Measurements from ENCODE around the gene MLYCD. TPM values are rescaled to one million over a fixed set of nuclear protein-coding genes. Genes with fewer than 3 reads are reported as not detected.

The MLYCD gene
- polyA plus RNA-seq (ENCODE audit: insufficient read length), result 5.3 TPM
- long read RNA-seq, donor 1, full-length matches to known transcripts, result 12 of 12 reads
- long read RNA-seq, donor 1, partial matches to known transcripts, result 0 of 12 reads
- long read RNA-seq, donor 1, other reads (novel, unspliced or antisense), result 0 of 12 reads
- long read RNA-seq, donor 2, full-length matches to known transcripts, result 9 of 9 reads
- long read RNA-seq, donor 2, partial matches to known transcripts, result 0 of 9 reads
- long read RNA-seq, donor 2, other reads (novel, unspliced or antisense), result 0 of 9 reads
- long read RNA-seq, donor 3, full-length matches to known transcripts, result 4 of 4 reads
- long read RNA-seq, donor 3, partial matches to known transcripts, result 0 of 4 reads
- long read RNA-seq, donor 3, other reads (novel, unspliced or antisense), result 0 of 4 reads
- long read RNA-seq, donor 4, full-length matches to known transcripts, result 5 of 5 reads
- long read RNA-seq, donor 4, partial matches to known transcripts, result 0 of 5 reads
- long read RNA-seq, donor 4, other reads (novel, unspliced or antisense), result 0 of 5 reads
- long read RNA-seq, donor 5, full-length matches to known transcripts, result 15 of 15 reads
- long read RNA-seq, donor 5, partial matches to known transcripts, result 0 of 15 reads
- long read RNA-seq, donor 5, other reads (novel, unspliced or antisense), result 0 of 15 reads
- long read RNA-seq, donor 6, full-length matches to known transcripts, result 9 of 9 reads
- long read RNA-seq, donor 6, partial matches to known transcripts, result 0 of 9 reads
- long read RNA-seq, donor 6, other reads (novel, unspliced or antisense), result 0 of 9 reads
- long read RNA-seq, donor 7, full-length matches to known transcripts, result 14 of 14 reads
- long read RNA-seq, donor 7, partial matches to known transcripts, result 0 of 14 reads
- long read RNA-seq, donor 7, other reads (novel, unspliced or antisense), result 0 of 14 reads
- long read RNA-seq, donor 8, full-length matches to known transcripts, result 4 of 4 reads
- long read RNA-seq, donor 8, partial matches to known transcripts, result 0 of 4 reads
- long read RNA-seq, donor 8, other reads (novel, unspliced or antisense), result 0 of 4 reads

DNA sequence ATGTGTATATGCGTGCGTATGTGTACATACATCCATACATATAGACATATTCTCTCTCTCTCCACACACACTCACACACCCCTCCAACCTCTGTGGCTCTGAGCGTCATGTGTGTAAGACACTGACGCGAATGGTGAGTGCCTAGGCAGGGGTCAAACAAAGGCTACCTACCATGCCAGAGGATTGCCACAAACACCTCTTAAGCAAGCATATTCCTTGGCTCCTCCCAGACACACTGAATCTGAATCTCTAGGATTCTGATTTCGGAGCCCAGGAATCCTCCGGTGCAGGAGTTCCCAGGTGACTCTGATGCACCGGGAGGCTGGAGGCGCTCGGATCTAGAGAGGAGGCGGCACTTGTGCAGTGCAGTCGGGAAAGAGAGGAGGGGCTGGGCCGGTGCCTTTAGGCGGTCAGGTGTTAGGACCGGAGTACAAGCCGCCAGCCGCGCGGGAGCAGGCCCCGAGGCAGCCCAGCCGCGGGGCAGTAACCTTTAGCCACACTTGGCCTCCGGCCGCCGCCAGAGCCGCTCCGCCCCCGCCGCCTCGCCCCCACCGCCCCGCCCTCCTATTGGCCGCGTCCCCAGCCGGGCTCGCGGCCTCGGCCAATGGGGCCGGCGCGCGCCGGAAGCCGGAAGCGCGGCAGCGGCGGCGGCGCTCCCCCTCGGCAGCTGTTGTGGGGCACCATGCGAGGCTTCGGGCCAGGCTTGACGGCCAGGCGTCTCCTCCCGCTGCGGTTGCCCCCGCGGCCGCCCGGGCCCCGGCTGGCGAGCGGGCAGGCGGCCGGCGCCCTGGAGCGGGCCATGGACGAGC lies at the start of gene MLYCD:
MLYCD (plus strand) TSS at position 653 of the 809 bp plus-strand sequence; CDS start at position 683, 30 bp downstream.
- DNase-seq, result peak; percentile 62

DNA sequence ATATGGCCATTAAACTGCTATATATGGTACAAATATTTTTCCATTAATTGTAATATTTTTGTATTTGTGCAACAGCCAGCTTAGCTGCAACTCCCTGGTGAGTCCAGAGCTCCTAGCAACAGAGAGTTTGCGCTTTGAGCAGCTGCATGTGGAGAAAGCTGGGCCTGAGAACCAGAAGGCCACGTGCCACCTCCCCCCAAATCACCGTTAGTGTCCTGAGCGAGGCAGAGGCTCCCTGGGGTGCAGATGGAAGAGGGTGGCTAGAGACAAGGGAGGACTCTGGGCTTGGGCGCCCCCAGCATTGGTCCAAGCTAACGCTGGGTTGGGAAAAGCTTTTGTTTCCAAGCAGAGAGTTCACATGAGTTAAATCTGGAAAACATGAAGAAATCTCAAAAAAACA lies 49.5 kb upstream of the MLYCD start:
- no peak for DNase-seq

DNA sequence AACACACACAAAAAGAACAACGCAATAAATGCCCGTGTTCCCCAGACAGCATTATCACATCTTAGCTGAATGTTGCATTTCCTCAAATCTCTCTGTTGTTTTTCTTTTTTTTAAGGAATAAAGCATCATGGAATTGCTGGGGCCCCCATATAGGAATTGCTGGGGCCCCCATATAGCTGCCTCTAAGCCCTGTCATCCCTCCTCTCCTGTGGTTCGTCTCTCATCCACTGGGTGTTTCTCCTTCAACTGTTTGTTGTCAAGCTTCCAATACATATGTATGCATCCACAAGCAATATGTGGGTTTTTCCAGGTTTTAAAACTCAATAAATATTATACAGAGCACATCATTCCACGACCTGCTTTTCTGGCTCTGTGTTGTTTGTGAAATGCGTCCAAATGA lies 48.0 kb upstream of the MLYCD start:
- no peak for DNase-seq

DNA sequence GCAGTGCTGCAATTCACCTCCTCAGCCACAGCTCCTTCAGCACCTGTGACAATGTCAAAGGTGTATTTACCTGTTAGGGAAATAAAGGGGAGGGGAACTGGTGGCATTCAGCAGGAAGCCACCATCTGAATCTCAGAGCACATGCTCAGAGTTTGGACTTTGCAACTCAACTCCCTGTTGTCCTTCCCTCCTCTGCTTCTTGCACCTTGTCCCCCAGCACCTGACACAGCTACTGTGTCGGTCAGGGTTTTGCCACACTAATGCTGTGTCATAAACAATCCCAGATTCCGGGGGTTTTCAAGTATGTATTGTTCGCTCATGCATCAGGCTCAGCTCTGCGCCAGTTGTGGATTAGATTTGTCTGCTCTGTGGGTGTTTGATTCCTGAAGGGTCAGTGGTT lies 47.4 kb upstream of the MLYCD start:
- no peak for DNase-seq

DNA sequence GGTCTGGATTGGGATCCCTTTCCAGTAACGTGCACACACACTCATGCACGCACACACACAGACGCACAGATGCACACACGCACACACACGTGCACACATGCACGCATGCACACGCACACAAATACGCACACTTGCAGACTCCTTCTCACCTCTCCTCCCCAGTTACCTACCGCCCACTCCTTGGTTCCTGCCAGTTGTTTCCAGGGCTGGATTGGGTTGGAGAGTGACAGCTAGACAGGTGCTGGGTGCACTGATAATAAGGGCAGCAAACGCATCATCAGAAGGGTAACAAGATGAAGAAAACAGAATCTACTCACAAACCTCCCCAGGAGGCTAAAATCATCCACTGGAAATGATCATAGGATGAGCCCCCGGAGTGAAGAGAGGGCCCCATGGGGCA lies 46.1 kb upstream of the MLYCD start:
- no peak for DNase-seq

DNA sequence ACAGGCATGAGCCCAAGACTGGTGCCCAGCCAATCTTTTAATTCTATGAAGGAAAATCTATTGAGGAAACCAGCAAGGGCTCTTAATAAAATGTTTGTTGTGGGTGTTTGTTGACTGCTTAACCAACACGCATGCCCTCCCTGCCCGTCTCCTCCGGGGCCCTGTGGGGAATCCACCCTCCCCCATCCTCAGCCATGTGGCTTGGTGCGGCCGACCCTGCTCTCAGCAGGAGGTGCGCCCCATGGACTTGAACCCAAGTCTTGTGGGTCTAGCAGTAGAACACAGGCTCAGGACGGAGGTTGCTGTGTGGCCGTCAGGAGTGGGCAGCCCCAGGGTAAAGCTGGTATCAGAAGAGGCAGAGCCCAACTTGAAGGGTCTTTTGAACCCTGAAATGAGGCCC lies 45.1 kb upstream of the MLYCD start:
- no peak for DNase-seq

DNA sequence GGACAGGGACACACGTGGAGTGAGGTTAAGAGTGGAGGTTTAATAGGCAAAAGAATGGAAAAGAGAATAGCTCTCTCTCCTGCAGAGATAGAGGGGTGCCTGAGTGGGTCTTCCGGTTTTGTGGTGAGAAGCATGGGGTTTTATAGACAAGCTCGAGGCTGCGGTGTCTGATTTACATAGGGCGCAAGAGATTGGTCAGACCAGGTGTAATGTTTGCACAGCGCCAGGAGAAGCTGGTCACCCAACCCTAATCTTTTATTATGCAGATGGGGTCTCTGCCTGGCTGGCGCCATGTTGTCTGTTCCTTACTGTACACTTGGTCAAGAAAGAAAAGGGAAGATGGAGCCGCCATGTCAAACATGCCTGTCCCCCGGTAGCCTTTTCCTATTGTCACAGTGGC lies 44.5 kb upstream of the MLYCD start:
- no peak for DNase-seq

DNA sequence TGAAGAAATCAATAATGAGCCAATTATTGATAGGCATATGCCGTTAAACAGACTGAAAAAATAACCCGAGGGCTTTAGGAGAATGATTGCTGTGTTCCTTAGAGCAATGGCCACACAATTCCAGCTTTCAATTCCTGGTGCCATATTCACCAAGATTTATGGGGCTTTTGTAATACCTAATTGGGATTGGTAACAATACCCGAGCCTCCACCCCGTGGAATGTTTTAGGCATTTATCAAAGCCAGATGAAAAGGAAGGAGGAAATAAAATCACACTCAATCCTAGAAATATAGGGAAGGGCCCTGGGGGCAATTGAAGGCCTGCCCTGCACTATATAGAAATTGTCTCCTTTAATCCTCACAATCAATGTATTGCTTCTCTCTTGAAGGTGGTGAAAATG lies 42.1 kb upstream of the MLYCD start:
- DNase-seq, result no peak

DNA sequence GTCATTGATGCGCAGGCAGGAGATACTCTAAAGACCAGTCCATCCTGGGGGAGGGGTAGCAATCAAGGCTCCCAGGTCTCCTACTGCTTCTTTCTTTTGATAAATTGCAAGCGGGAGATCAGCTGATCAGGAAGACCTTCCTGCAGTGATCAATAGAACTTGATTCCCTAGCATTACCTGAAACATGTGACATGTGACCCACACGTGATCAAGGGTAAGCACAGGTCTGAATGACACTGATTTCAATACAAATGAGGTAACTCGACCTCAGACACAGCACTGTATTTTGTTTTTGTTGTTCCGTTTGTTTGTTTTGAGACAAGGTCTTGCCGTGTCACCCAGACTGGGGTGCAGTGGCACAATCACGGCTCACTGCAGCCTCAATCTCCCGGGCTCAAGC lies 39.6 kb upstream of the MLYCD start:
- no peak for DNase-seq

DNA sequence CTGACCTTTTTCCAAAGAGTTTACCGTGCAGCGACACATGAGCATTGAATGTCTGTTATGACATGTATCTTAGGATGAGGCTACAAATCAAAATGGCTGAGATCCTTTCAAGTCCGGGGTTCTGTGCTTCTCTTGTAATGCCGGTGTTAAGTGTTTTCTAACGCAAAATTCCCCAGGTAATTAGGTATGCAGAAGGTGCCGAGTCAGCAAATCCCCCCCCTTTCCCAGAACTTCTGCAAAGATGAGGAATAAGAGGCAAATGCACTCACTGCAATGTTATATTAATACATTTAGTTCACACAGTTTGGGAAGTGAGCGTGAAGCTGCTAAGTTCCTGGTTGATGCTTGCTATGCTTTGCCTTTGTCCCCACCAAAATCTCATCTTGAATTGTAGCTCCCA lies 36.3 kb upstream of the MLYCD start:
- no peak for DNase-seq

DNA sequence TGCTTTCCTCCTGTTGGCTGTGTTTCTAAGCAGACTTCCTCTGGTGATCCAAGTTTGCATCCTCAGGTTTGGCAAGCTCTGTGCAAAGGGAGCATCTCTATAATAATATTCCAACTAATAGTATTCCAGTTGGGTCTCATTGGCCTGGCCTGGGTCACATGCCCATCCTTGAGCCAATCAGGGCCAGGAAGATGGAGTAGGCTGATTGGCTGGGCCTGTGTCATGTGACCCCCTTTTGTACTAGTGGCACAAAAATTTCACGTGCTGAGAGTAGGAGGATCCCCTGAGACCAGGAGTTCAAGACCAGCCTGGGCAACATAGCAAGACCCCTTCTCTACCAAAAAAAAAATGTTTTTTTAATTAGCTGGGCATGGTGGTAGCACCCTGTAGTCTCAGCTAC lies 35.2 kb upstream of the MLYCD start:
- DNase-seq, result no peak

DNA sequence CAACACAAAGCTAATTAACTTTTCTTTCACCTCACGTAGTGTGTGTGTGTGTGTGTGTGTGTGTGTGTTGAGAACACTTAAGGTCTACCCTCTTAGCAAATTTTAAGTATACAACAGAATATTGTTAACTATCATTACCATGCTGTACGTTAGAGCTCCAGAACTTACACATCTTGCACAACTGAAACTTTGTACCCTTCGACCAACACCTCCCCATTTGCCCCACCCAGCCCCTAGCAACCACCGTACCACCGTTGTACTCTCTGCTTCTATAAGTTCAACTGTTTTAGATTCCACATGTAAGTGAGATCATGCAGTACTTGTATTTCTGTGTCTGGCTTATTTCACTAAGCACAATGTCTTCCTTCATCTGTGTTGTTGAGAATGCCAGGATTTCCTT lies 28.1 kb upstream of the MLYCD start:
- DNase-seq, result no peak

DNA sequence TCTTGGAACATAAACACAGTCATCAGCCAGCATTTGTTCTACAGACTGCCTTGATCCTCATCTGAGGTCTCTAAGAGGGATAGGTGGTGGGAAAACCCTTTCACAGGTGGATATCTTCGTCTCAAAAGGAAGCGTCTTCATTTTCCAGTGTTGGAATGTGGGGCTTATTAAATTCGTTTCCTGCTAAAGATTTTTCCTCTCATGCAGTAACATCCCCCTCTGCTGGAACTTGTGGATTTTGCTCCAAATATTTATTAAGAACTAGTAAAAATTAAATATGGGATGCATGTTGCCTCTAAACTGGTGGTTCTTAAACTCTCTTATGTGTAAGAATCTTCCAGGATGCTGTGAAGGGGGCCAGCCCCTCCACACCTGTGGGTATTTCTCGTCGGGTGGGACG lies 20.1 kb upstream of the MLYCD start:
- peak; percentile 41 for DNase-seq

DNA sequence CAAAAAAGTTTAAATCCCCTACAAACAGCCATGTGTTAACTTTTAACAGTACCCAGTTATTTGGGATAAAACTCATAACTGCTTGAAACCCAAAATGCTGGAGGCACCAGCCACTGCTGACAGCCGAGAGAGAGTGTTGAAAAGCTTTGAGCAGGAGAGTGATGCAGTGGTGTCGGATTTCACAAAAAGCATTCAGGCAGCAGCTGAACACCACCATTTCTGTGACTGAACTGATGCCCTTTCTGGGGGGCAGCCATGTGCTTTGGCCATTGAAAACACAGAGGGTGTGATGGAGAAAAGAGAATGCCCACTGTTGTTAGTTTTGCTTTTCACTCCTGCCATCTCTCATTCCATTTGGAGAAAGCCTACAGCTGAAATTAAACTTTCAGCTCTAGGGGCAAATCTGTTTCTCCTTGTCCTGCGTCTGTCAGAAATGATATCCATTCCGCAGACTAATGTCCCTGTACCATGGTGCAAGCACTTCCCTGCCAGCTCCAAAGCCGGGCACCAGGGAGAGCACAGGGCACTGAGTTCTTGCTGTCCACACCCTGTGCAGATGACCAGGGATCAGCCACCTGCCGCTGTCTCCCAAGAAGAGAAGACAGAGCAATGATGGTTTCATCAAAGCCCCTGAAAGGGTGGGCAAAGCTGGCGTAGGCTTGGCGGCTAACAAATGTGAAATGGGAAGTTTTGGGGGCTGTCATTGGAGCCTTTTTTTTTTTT lies 16.6 kb upstream of the MLYCD start:
- DNase-seq, result no peak

DNA sequence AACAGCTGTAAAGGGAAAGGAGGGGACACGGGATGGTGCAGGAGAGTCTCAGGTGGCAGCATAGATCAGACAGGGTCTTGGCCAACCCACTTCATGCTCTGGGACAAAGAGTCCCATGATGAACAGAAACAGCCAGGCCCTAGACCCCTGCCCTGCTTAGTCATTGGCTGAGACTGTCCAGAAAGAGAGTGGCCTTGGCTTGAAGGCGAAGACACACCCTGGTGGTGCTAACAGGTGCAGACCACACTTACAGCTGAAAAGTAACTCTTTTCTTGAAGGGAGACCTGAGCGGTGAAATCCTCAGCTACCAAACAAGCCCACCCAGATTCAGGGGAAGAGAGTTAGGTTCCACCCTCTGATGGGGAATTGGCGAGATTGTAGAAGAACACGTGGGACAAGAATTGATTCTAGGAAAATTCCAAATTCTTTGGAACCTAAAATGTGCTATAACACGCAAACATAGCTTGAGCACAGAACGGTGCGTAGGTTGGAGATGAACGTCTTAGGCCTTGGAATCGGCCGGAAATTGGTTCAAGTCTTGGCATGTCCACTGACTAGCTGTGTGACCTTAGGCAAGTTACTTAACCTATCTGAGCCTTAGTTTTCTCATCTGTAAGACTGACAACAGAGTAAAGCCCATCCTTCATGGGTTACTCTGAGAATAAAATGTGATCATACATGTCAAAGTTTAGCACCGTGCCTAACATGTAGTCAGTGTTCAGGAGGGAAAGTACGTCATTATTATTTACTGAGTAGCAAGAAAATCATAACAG lies 12.5 kb upstream of the MLYCD start:
- no peak for DNase-seq

DNA sequence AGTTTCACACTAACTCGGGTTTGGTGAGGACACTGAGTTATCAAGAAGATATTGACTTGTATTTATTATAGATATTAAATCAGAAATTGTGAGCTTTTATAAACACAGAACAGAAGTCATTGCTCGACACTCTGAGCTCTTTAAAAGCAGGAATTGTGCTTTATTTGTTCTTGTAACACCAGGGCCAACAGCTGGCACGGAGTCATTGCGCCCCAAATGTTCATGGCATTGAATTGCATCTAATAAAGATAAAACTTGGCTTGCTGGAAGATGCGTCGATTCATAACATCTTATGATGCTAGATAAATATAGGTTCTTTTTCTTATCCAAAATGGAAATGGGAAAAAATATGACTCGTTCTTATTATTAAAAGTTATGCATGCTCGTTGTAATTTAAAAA lies 11.8 kb upstream of the MLYCD start:
- no peak for DNase-seq

DNA sequence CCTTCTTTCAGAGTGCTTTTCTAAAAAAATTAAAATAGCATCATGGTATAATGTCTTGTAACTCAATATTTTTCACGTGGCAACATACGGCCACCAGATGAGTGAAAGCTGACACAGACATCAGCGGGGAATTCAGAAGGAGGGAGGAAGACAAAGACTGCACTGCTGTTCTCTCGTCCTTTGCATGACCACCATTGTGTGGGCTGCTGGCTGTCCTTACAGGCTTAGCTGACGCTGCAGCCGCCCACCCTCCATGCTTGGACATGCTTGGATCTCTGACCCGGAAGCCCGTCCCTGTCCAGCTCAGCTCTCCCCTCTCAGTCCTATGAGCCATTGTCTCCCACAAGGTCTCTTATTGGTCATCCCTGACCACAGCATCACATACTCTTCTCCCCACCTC lies 11.4 kb upstream of the MLYCD start:
- DNase-seq, result no peak

DNA sequence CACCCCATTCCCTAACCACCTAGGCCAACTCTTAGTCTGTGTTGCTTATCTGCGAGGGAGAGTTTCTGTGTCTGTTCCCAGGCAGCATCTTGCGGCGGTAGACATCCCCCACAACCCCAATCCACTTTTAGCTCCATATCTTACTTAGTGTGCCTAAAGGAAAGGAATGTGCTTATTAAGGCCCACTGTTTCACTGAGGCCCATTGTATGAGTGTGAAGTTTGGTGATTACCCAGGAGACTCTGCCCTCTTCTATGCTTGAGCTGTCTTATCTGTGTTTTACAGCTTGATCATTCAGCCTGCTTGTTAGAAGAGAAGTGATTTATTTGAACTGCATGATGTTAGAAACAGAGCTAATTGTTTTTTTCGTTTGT lies 10.3 kb upstream of the MLYCD start:
- DNase-seq, result no peak

DNA sequence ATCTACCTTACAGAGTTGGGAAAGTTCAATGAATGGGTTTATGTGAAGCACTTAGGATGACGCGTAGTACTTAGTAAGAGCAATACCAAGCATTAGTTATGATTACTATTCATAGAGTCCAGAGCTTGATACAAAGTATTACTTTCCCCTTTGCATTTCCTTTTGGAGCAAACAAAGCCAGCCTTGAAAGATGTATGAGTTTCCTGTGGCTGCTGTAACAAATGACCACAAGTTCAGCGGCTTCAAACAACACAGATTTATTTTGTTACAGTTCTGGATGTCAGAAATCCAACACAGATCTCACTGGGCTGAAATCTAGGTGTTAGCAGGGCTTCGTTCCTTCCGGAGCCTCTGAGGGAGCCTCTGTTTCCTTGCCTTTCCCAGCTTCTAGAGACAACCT lies 8.6 kb upstream of the MLYCD start:
- no peak for DNase-seq

DNA sequence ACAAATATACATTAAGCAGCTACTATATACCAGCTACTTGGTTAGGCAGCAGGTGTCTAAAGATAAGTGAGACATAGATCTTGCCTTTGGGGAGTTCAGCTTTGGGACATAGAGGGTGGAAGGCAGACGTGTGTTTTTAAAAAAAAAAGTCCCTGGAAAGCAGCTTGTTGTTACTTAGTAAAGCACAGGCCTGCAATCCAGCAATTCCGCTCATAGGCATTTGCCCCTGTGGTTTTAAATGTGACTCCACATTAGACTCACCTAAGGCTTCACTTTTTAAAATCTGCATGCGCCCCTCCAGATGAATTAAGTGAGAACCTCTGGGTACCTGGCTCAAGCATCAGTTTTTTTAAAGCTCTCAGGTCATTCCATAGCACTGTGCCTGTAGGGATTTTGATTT lies 7.2 kb upstream of the MLYCD start:
- no peak for DNase-seq

DNA sequence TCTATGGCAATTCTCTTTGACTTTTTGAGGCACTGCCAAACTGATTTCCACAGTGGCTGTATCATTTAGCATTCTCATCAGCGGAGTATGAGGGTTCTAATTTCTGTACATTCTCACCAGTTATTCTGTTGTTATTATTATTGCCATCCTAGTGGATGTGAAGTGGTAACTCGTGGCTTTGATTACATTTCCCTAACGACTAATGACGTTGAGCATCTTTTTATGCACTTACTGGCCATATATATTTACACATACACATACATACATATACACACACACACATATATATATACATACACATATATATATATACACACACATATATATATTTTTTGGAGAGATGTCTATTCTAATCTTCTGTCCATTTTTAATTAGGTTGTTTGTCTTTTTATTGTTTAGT lies 3.7 kb upstream of the MLYCD start:
- no peak for DNase-seq

Measured in left kidney (tissue), 8 donors.